Testis (tissue), 3 donors: ENCODE data around the gene ROBO1. TPM values are rescaled to one million over a fixed set of nuclear protein-coding genes. Genes with fewer than 3 reads are reported as not detected.

Source experiments
- DNase-seq: peaks from one replicate; pipeline ENCODE4 v3.0.0-alpha.2; 2019
- H3K27ac ChIP-seq, 2 donors: fragments of 200-600 bp; sonication (generic); one replicate each; pipeline ENCODE4 v1.5.1; 2019
- H3K27me3 ChIP-seq: fragments of 200-600 bp; sonication (generic); one replicate; pipeline ENCODE4 v1.5.1; 2019
- H3K36me3 ChIP-seq: fragments of 200-600 bp; sonication (generic); one replicate; pipeline ENCODE4 v1.5.1; 2017; ENCODE audit warnings: low read depth; ENCODE audit errors: missing control alignments
- H3K4me1 ChIP-seq: fragments of 200-600 bp; sonication (generic); one replicate; pipeline ENCODE4 v1.5.1; 2019
- H3K4me3 ChIP-seq, 2 donors: fragments of 200-600 bp; sonication (generic); one replicate each; pipeline ENCODE4 v1.5.1; 2017 to 2019
- H3K9me3 ChIP-seq: fragments of 200-600 bp; sonication (generic); one replicate; pipeline ENCODE4 v1.5.1; 2017
- CTCF ChIP-seq, 3 experiments: fragments of 450-650 bp in 2 of 3; fragments of 200-600 bp in 1 of 3; sonication (generic) in 1 of 3; IDR thresholded peaks; one replicate each; pipeline ENCODE4 v1.5.1; 2016 to 2019; ENCODE audit warnings: antibody characterized with exemption in 3 of 3, mild to moderate bottlenecking in 2 of 3, moderate library complexity in 1 of 3
- POLR2A ChIP-seq: fragments of 450-650 bp; IDR thresholded peaks from one replicate; pipeline ENCODE4 v1.6.1; 2017; ENCODE audit warnings: antibody characterized with exemption, mild to moderate bottlenecking, moderate library complexity
- WGBS, 2 donors: methylation state at CpG; one replicate each; pipeline ENCODE4 v1.1.5; 2018; 5-methylcytosine and 5-hydroxymethylcytosine counted together
- intact Hi-C: fragments of 100-400 bp; cut with DNase I; formaldehyde crosslinking; loops from one replicate; pipeline ENCODE4 v1.15.1; 2023; ENCODE audit warnings: low total_unique reads
- polyA plus RNA-seq: library from polyadenylated mRNA; stranded (reverse); fragments of 350-450 nt; fragmentation: Illumina TruSeq; extraction: RNeasy Lipid Tissue Mini Kit (QIAGEN cat#74804); gene quantifications from one replicate; pipeline ENCODE4 v1.2.3, GENCODE V29; 2014; ENCODE audit warnings: low read depth, low replicate concordance; ENCODE audit not compliant: insufficient read depth
- total RNA-seq, 2 donors: library from RNA; depleted of rRNA; stranded (reverse); fragments of >200 nt; gene quantifications; one replicate each; pipeline ENCODE4 v1.2.3, GENCODE V29; 2016

ROBO1 gene
- total and polyA plus RNA-seq, 3 donors from 2014 or later: 39.4 to 45.1 (median 42.6) TPM

- H3K4me1 ChIP-seq: no peaks in the 10 kb centered on the region
- TF ChIP-seq CTCF (IDR thresholded peaks at IDR 0.05) (no peak), POLR2A (no peak)
Measured at GRCh38 chr3:79140708-79141107, 627.1 kb downstream of the ROBO1 start.

GRCh38 chr3:79139395-79140068 is 628.3 kb downstream of the ROBO1 start:
- TF ChIP-seq POLR2A: no peak
- no peak for TF ChIP-seq CTCF (IDR thresholded peaks at IDR 0.05)
- H3K4me1 ChIP-seq: no peaks in the 10 kb centered on the region
- 55 to 61% methylated on average over 7 of the region's 7 CpGs for WGBS, 2 donors
- H3K36me3 ChIP-seq: no peaks in the 10 kb centered on the region
- intact Hi-C loops: no loop called here
- no peak overlapping the region for H3K27ac ChIP-seq
- DNase-seq: no peak
- H3K4me3 ChIP-seq: no peak overlapping the region
- H3K27me3 ChIP-seq: no peaks in the 10 kb centered on the region
- H3K9me3 ChIP-seq: no peaks in the 10 kb centered on the region

More at GRCh38 chr3:79140708-79141107, 627.1 kb downstream of the ROBO1 start:
- Histone ChIP-seq H3K27ac (no peak overlapping the region), H3K27me3 (no peaks in the 10 kb centered on the region), H3K4me3 (no peak overlapping the region), H3K9me3 (no peaks in the 10 kb centered on the region), H3K36me3 (no peaks in the 10 kb centered on the region)
- WGBS, 2 donors: 62 to 74% methylated on average over 3 of the region's 3 CpGs
- intact Hi-C loops: no loop called here
- no peak for DNase-seq

GRCh38 chr3:79125313-79125984 is 642.3 kb downstream of the ROBO1 start:
- 54 to 62% methylated on average over 16 of the region's 16 CpGs for WGBS, 2 donors
- H3K4me1 ChIP-seq: no peaks in the 10 kb centered on the region
- H3K4me3 ChIP-seq: no peak overlapping the region
- intact Hi-C loops: no loop called here
- H3K27me3 ChIP-seq: no peaks in the 10 kb centered on the region
- no peaks in the 10 kb centered on the region for H3K9me3 ChIP-seq
- no peak overlapping the region for H3K27ac ChIP-seq
- no peaks in the 10 kb centered on the region for H3K36me3 ChIP-seq
- DNase-seq: no peak
- TF ChIP-seq POLR2A (no peak), CTCF (IDR thresholded peaks at IDR 0.05) (no peak)

GRCh38 chr3:79115458-79115857 is 652.3 kb downstream of the ROBO1 start:
- Histone ChIP-seq H3K4me1 (no peaks in the 10 kb centered on the region), H3K4me3 (no peak overlapping the region), H3K9me3 (no peaks in the 10 kb centered on the region), H3K36me3 (no peaks in the 10 kb centered on the region), H3K27ac (no peak overlapping the region), H3K27me3 (no peaks in the 10 kb centered on the region)
- no peak for DNase-seq
- 89 to 95% methylated on average over 4 of the region's 4 CpGs for WGBS, 2 donors
- intact Hi-C loops: no loop called here
- TF ChIP-seq POLR2A (no peak), CTCF (IDR thresholded peaks at IDR 0.05) (no peak)
